Measurements from ENCODE around the gene SH2B3. TPM values are rescaled to one million over a fixed set of nuclear protein-coding genes. Genes with fewer than 3 reads are reported as not detected.
"Not testable (repeated sequence)": the region's sequence is repeated elsewhere in the genome, so short reads cannot be mapped to it uniquely, and the experiment has no call there.

The SH2B3 gene
- total and polyA plus RNA-seq, 2 experiments from 2014 or later, result 9.4 to 42.8 TPM

DNA sequence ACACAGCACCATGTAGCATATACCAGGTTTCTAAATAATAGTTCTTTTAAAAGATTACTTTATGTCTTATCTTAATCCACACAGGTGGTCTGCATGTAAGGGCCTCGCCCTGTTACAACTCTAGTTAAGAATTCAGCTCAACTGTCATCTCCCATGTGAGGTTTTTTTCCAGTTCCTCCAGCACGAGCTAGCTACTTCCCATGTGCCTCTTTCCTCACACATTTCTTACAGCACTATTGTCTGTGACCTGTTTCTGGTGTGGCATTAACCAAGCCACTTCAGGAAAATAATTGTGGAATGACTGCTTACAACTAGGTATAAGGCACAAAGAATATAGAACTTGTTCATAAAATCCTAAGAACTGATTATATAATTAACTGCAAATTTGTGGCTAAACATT lies 65.5 kb downstream of the SH2B3 start:
- Histone ChIP-seq H2AFZ (no peak overlapping the region), H3K79me2 (ENCODE audit: insufficient read depth) (peaks cover 62% of the 10 kb centered on the region), H3K36me3 (ENCODE audit: low read depth) (peaks cover 56% of the 10 kb centered on the region), H3K9ac (no peak overlapping the region), H3K4me2 (ENCODE audit: unreplicated experiment) (no peak overlapping the region), H3F3A (ENCODE audit: insufficient read depth) (peaks cover 38% of the 10 kb centered on the region), H4K20me1 (ENCODE audit: insufficient read depth) (no peaks in the 10 kb centered on the region), H3K4me1 (ENCODE audit: insufficient read depth) (peaks cover 38% of the 10 kb centered on the region), H3K27ac (no peak overlapping the region), H3K4me3 (no peak overlapping the region), H3K9me2 (ENCODE audit: insufficient read depth) (no peaks in the 10 kb centered on the region), H3K9me3 (ENCODE audit: low read depth) (no peaks in the 10 kb centered on the region), H3K27me3 (replicated peaks; ENCODE audit: insufficient read depth) (no peaks in the 10 kb centered on the region)
- DNase-seq, result no peak
- in situ Hi-C loops (cut with MboI), result no loop called here
- WGBS, 2 experiments (ENCODE audit: low coverage in 1 of 2, low lambda C conversion rate in 2 of 2, missing lambda C conversion rate in 2 of 2), result 84 to 86% methylated on average over 2 of the region's 2 CpGs
- no peak for TF ChIP-seq EZH2phosphoT487 (IDR thresholded peaks at IDR 0.05; ENCODE audit: insufficient read depth, low read depth)
- no peak for TF ChIP-seq EZH2 (IDR thresholded peaks at IDR 0.05; ENCODE audit: insufficient read depth, poor library complexity, severe bottlenecking)

DNA sequence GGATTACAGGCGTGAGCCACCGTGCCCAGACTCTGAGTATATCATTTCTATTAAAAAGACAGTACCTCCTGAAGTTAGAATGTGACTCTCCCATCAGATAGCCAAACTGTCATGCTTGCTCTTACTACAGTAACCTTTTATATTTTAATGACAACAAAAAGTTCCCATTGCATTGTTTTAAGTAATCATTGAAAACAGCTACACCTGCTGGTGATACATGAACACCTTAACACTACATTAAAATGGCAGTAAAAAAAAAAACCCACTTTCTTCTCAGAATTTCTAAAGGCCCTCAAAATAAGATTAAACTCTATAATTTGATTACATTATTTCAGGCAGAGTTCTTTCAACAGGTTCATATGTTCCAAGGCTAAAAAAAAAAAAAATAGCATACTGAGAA lies 76.7 kb downstream of the SH2B3 start:
- Histone ChIP-seq H2AFZ (no peak overlapping the region), H3K4me1 (ENCODE audit: insufficient read depth) (no peaks in the 10 kb centered on the region), H3K27me3 (replicated peaks; ENCODE audit: insufficient read depth) (no peaks in the 10 kb centered on the region), H4K20me1 (ENCODE audit: insufficient read depth) (no peaks in the 10 kb centered on the region; the same call in 1 of the 2 replicates), H3K9me3 (ENCODE audit: low read depth) (no peaks in the 10 kb centered on the region), H3K9me2 (ENCODE audit: insufficient read depth) (no peaks in the 10 kb centered on the region), H3K36me3 (ENCODE audit: low read depth) (peaks cover 72% of the 10 kb centered on the region), H3K4me3 (no peak overlapping the region), H3K4me2 (ENCODE audit: unreplicated experiment) (no peak overlapping the region), H3K27ac (no peak overlapping the region), H3F3A (ENCODE audit: insufficient read depth) (peaks cover 28% of the 10 kb centered on the region; the same call in 1 of the 2 replicates), H3K79me2 (ENCODE audit: insufficient read depth) (peaks cover 49% of the 10 kb centered on the region), H3K9ac (no peak overlapping the region)
- WGBS, 2 experiments (ENCODE audit: low coverage in 1 of 2, low lambda C conversion rate in 2 of 2, missing lambda C conversion rate in 2 of 2), result 98 to 100% methylated on average over 2 of the region's 2 CpGs
- peak; percentile 16 for DNase-seq
- TF ChIP-seq EZH2 (IDR thresholded peaks at IDR 0.05; ENCODE audit: insufficient read depth, poor library complexity, severe bottlenecking), result no peak
- in situ Hi-C loops (cut with MboI), result no loop called here

DNA sequence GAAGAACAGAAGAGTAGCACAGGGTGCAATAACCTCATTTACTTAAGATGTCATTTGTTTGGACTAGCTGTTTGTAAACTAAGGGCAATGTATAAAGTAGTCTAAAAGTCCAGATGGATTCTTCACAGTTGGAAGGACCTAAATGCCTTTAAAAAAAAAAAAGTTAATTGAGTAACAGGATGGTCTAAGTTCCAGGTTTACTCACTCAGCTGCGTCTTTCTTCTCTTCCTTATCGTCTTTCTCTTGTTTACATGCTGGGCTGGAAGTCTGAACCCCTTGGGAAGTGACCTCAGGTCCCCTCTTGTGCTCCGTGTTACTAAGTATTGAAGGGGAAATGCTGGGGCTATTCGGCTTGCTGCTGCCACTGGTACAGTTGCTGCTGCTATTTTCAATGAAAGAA lies 82.5 kb downstream of the SH2B3 start:
- Histone ChIP-seq H3K9me2 (ENCODE audit: insufficient read depth) (no peaks in the 10 kb centered on the region), H3F3A (ENCODE audit: insufficient read depth) (peaks cover 15% of the 10 kb centered on the region), H3K4me3 (no peak overlapping the region), H3K27ac (no peak overlapping the region), H3K9ac (no peak overlapping the region), H3K27me3 (replicated peaks; ENCODE audit: insufficient read depth) (no peaks in the 10 kb centered on the region), H3K36me3 (ENCODE audit: low read depth) (peaks cover 72% of the 10 kb centered on the region), H3K9me3 (ENCODE audit: low read depth) (no peaks in the 10 kb centered on the region), H2AFZ (no peak overlapping the region), H3K79me2 (ENCODE audit: insufficient read depth) (peaks cover 77% of the 10 kb centered on the region), H3K4me2 (ENCODE audit: unreplicated experiment) (no peak overlapping the region), H4K20me1 (ENCODE audit: insufficient read depth) (no peaks in the 10 kb centered on the region), H3K4me1 (ENCODE audit: insufficient read depth) (peaks cover 8% of the 10 kb centered on the region)
- no peak for TF ChIP-seq EZH2 (IDR thresholded peaks at IDR 0.05; ENCODE audit: insufficient read depth, poor library complexity, severe bottlenecking)
- no peak for TF ChIP-seq EZH2phosphoT487 (IDR thresholded peaks at IDR 0.05; ENCODE audit: insufficient read depth, low read depth)
- in situ Hi-C loops (cut with MboI), result no loop called here
- WGBS, 2 experiments (ENCODE audit: low coverage in 1 of 2, low lambda C conversion rate in 2 of 2, missing lambda C conversion rate in 2 of 2), result 84 to 85% methylated on average over 4 of the region's 4 CpGs
- no peak for DNase-seq

DNA sequence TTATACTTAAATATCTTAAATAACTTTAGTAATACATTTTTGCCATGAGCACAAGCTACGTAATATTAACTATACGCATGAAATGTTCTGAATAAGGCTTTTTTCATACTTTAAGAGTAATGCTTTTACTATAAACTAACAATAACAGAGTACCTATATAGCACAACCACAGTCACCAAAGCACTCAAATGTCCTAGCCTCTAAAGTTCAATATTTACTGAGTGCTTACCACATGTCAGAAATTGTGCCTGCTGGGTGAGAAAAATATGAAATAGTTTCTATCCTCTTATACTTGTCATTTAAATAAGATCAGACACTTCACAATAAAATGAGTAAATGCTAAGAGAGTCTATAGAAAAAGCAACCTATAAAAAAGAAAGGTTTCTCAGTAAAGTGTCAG lies 83.1 kb downstream of the SH2B3 start:
- H3K36me3 ChIP-seq (ENCODE audit: low read depth), result peaks cover 72% of the 10 kb centered on the region
- no peak for DNase-seq
- 96 to 98% methylated on average over 2 of the region's 2 CpGs for WGBS, 2 experiments (ENCODE audit: low coverage in 1 of 2, low lambda C conversion rate in 2 of 2, missing lambda C conversion rate in 2 of 2)

DNA sequence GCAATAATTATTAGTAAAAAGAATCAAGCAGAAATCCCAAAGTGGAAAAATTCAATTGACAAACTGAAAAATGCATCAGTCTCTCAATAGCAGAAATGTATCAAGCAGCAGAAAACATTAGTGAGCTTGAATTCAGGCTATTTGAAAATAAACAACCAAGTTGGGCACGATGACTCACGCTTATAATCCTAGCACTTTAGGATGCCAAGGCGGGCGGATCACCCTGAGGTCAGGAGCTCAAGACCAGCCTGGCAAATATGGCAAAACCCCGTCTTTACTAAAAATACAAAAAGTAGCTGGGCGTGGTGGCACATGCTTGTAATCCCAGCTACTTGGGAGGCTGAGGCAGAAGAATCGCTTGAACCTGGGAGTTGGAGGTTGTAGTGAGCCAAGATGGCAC lies 87.3 kb downstream of the SH2B3 start:
- in situ Hi-C loops (cut with MboI); H3K9ac ChIP-seq; H2AFZ ChIP-seq; H3K27me3 ChIP-seq (replicated peaks; ENCODE audit: insufficient read depth); H3K4me1 ChIP-seq (ENCODE audit: insufficient read depth); H4K20me1 ChIP-seq (ENCODE audit: insufficient read depth); H3F3A ChIP-seq (ENCODE audit: insufficient read depth); H3K9me2 ChIP-seq (ENCODE audit: insufficient read depth); H3K9me3 ChIP-seq (ENCODE audit: low read depth); H3K4me3 ChIP-seq: not testable (repeated sequence)
- Histone ChIP-seq H3K79me2 (ENCODE audit: insufficient read depth) (peaks cover 86% of the 10 kb centered on the region), H3K4me2 (ENCODE audit: unreplicated experiment) (peak overlapping the region; percentile 8), H3K36me3 (ENCODE audit: low read depth) (peaks cover 70% of the 10 kb centered on the region), H3K27ac (peak overlapping the region; percentile 24)
- peak; percentile 77 for DNase-seq
- WGBS, 2 experiments (ENCODE audit: low coverage in 1 of 2, low lambda C conversion rate in 2 of 2, missing lambda C conversion rate in 2 of 2), result 60 to 72% methylated on average over 7 of the region's 7 CpGs

More for the DNA sequence above, 83.1 kb downstream of the SH2B3 start:
- H3K4me2 ChIP-seq (ENCODE audit: unreplicated experiment), result no peak overlapping the region
- H3K79me2 ChIP-seq (ENCODE audit: insufficient read depth), result peaks cover 76% of the 10 kb centered on the region
- in situ Hi-C loops (cut with MboI), result no loop called here
- H4K20me1 ChIP-seq (ENCODE audit: insufficient read depth), result no peaks in the 10 kb centered on the region
- H3K4me1 ChIP-seq (ENCODE audit: insufficient read depth), result peaks cover 9% of the 10 kb centered on the region
- no peak overlapping the region for H3K4me3 ChIP-seq
- H3K9ac ChIP-seq, result no peak overlapping the region
- no peak overlapping the region for H2AFZ ChIP-seq
- TF ChIP-seq EZH2phosphoT487 (IDR thresholded peaks at IDR 0.05; ENCODE audit: insufficient read depth, low read depth), result no peak
- no peak for TF ChIP-seq EZH2 (IDR thresholded peaks at IDR 0.05; ENCODE audit: insufficient read depth, poor library complexity, severe bottlenecking)
- no peak overlapping the region for H3K27ac ChIP-seq
- no peaks in the 10 kb centered on the region for H3K27me3 ChIP-seq (replicated peaks; ENCODE audit: insufficient read depth)
- H3F3A ChIP-seq (ENCODE audit: insufficient read depth), result peaks cover 9% of the 10 kb centered on the region
- H3K9me3 ChIP-seq (ENCODE audit: low read depth), result no peaks in the 10 kb centered on the region
- H3K9me2 ChIP-seq (ENCODE audit: insufficient read depth), result no peaks in the 10 kb centered on the region

Data from GM23248 (cell line).